NAMALWA (cell line): ENCODE data around the gene CADM2.
"Not testable (repeated sequence)": the region's sequence is repeated elsewhere in the genome, so short reads cannot be mapped to it uniquely, and the experiment has no call there.

Experiments used
- DNase-seq: peaks from one replicate; pipeline ENCODE4 v3.0.0-alpha.2; 2015; ENCODE audit warnings: low spot score

CADM2 gene

GRCh38 chr3:84958495-84959469 is at the start of gene CADM2:
Gene CADM2, plus strand, starts transcription at chr3:84958989.
- DNase-seq = no peak

- not testable (repeated sequence) for DNase-seq
Observed at GRCh38 chr3:84918592-84918991, 40.2 kb upstream of the CADM2 start.

GRCh38 chr3:84922682-84923081 is 36.1 kb upstream of the CADM2 start:
- DNase-seq = no peak

GRCh38 chr3:84925571-84925970 is 33.2 kb upstream of the CADM2 start:
- DNase-seq = no peak

GRCh38 chr3:84943379-84943778 is 15.4 kb upstream of the CADM2 start:
- DNase-seq = no peak

GRCh38 chr3:84946240-84946639 is 12.5 kb upstream of the CADM2 start:
- DNase-seq = no peak

GRCh38 chr3:84959470-84960271 is 882 bp downstream of the CADM2 start:
- no peak for DNase-seq

GRCh38 chr3:84960581-84960980 is 1.8 kb downstream of the CADM2 start:
- no peak for DNase-seq

GRCh38 chr3:84961011-84961410 is 2.2 kb downstream of the CADM2 start:
- DNase-seq = no peak

GRCh38 chr3:84961521-84962255 is 2.9 kb downstream of the CADM2 start:
- no peak for DNase-seq

- no peak for DNase-seq
Observed at GRCh38 chr3:84962415-84962814, 3.6 kb downstream of the CADM2 start.

- DNase-seq = no peak
Observed at GRCh38 chr3:84963137-84963536, 4.3 kb downstream of the CADM2 start.

GRCh38 chr3:84965141-84965540 is 6.4 kb downstream of the CADM2 start:
- DNase-seq = peak; percentile 28

GRCh38 chr3:84967767-84968581 is 9.2 kb downstream of the CADM2 start:
- DNase-seq = no peak

GRCh38 chr3:84968701-84969235 is 10.0 kb downstream of the CADM2 start:
- no peak for DNase-seq

- DNase-seq = peak; percentile 0
Observed at GRCh38 chr3:84974347-84974746, 15.6 kb downstream of the CADM2 start.

- DNase-seq = no peak
Observed at GRCh38 chr3:84977021-84977420, 18.2 kb downstream of the CADM2 start.

GRCh38 chr3:84978843-84979242 is 20.1 kb downstream of the CADM2 start:
- no peak for DNase-seq

- DNase-seq = no peak
Observed at GRCh38 chr3:84980011-84980410, 21.2 kb downstream of the CADM2 start.

- DNase-seq = no peak
Observed at GRCh38 chr3:84980456-84980855, 21.7 kb downstream of the CADM2 start.

- DNase-seq = no peak
Observed at GRCh38 chr3:84983490-84983889, 24.7 kb downstream of the CADM2 start.
